Measurements from ENCODE around the gene DAPK2. TPM values are rescaled to one million over a fixed set of nuclear protein-coding genes. Genes with fewer than 3 reads are reported as not detected.
A peak's percentile ranks its signal among the peaks of the same experiment; 100 is the strongest.
"Not testable (repeated sequence)": the region's sequence is repeated elsewhere in the genome, so short reads cannot be mapped to it uniquely, and the experiment has no call there.

DAPK2 gene
- total RNA-seq, 1 experiment from 2014 or later, result 2.3 TPM

- CTCF ChIA-PET; DNase-seq (ENCODE audit: low spot score); H3K27me3 Mint-ChIP-seq (ENCODE audit: low read depth); H3K4me1 Mint-ChIP-seq; H3K4me3 Mint-ChIP-seq; POLR2A ChIA-PET; ATAC-seq; H3K27ac Mint-ChIP-seq: not testable (repeated sequence)
- TF ChIP-seq GTF2I (CRISPR knock-in tag; conservative IDR thresholded peaks at IDR 0.05), result 0 out of 2 replicates have a peak, but pooled peaks have one; percentile 16
- Mint-ChIP-seq H3K36me3 (peaks cover 30% of the 10 kb centered on the region), H3K9me3 (peaks cover 48% of the 10 kb centered on the region)
Observed at GRCh38 chr15:63962947-63963721, 83.2 kb downstream of the DAPK2 start.

- H3K36me3 Mint-ChIP-seq, result no peaks in the 10 kb centered on the region
- no peaks in the 10 kb centered on the region for H3K4me1 Mint-ChIP-seq
- no peak overlapping the region for H3K4me3 Mint-ChIP-seq
- H3K27me3 Mint-ChIP-seq (ENCODE audit: low read depth), result no peaks in the 10 kb centered on the region
- TF ChIP-seq CREM (CRISPR knock-in tag; IDR thresholded peaks at IDR 0.05), result no peak
- TF ChIP-seq ZNF425 (CRISPR knock-in tag; conservative IDR thresholded peaks at IDR 0.05), result no peak
- no peak for TF ChIP-seq MAX (CRISPR knock-in tag; IDR thresholded peaks at IDR 0.05)
- TF ChIP-seq ZSCAN18 (CRISPR knock-in tag; IDR thresholded peaks at IDR 0.05), result no peak
- no peak for TF ChIP-seq ZNF121 (CRISPR knock-in tag; IDR thresholded peaks at IDR 0.05)
- no peak for TF ChIP-seq ZMAT4 (CRISPR knock-in tag; IDR thresholded peaks at IDR 0.05)
- TF ChIP-seq E2F1 (CRISPR knock-in tag; IDR thresholded peaks at IDR 0.05), result no peak
- no peak for TF ChIP-seq ATF1 (CRISPR knock-in tag; IDR thresholded peaks at IDR 0.05)
- TF ChIP-seq ZNF138 (CRISPR knock-in tag; conservative IDR thresholded peaks at IDR 0.05), result no peak
- no peak for TF ChIP-seq ZNF423 (CRISPR knock-in tag; IDR thresholded peaks at IDR 0.05)
- no peak for TF ChIP-seq RORB (CRISPR knock-in tag; IDR thresholded peaks at IDR 0.05)
- TF ChIP-seq ZNF219 (CRISPR knock-in tag; IDR thresholded peaks at IDR 0.05; ENCODE audit: borderline replicate concordance), result no peak
- no peak for TF ChIP-seq JAZF1 (CRISPR knock-in tag; IDR thresholded peaks at IDR 0.05)
- no peak for TF ChIP-seq SMAD4 (CRISPR knock-in tag; IDR thresholded peaks at IDR 0.05)
- no peak for TF ChIP-seq NFYB (CRISPR knock-in tag; conservative IDR thresholded peaks at IDR 0.05; ENCODE audit: low read depth)
- DNase-seq (ENCODE audit: low spot score) (no peak), ATAC-seq (no peak)
- ChIA-PET POLR2A (no interaction called here), CTCF (no interaction called here)
- peaks cover 5% of the 10 kb centered on the region; the same call in 1 of the 2 replicates for H3K9me3 Mint-ChIP-seq
- no peak overlapping the region for H3K27ac Mint-ChIP-seq
Observed at GRCh38 chr15:63953524-63953923, 92.8 kb downstream of the DAPK2 start.

GRCh38 chr15:63950911-63951481 is 95.3 kb downstream of the DAPK2 start:
- no peak for DNase-seq (ENCODE audit: low spot score)
- CTCF ChIA-PET, result no interaction called here
- ATAC-seq, result no peak
- no peak for TF ChIP-seq TEAD4 (CRISPR knock-in tag; IDR thresholded peaks at IDR 0.05)
- no peak for TF ChIP-seq ERG (CRISPR knock-in tag; IDR thresholded peaks at IDR 0.05)
- TF ChIP-seq USF1 (CRISPR knock-in tag; IDR thresholded peaks at IDR 0.05), result no peak
- no peak for TF ChIP-seq ATF6 (CRISPR knock-in tag; IDR thresholded peaks at IDR 0.05)
- no peak for TF ChIP-seq E2F1 (CRISPR knock-in tag; IDR thresholded peaks at IDR 0.05)
- no peak for TF ChIP-seq NFE2L1 (CRISPR knock-in tag; IDR thresholded peaks at IDR 0.05)

More at GRCh38 chr15:63950911-63951481, 95.3 kb downstream of the DAPK2 start:
- Mint-ChIP-seq H3K36me3 (no peaks in the 10 kb centered on the region), H3K27me3 (ENCODE audit: low read depth) (no peaks in the 10 kb centered on the region), H3K4me1 (no peaks in the 10 kb centered on the region), H3K27ac (no peak overlapping the region), H3K9me3 (no peaks in the 10 kb centered on the region), H3K4me3 (no peak overlapping the region)
- POLR2A ChIA-PET, result no interaction called here

All from WTC11 (cell line).